Myocyte (in vitro differentiated cells): ENCODE measurements around the gene MAP3K6. TPM values are rescaled to one million over a fixed set of nuclear protein-coding genes. Genes with fewer than 3 reads are reported as not detected.

Experiments
- DNase-seq: peaks from one replicate; pipeline ENCODE4 v3.0.0-alpha.2; 2012; ENCODE audit warnings: low read depth
- total RNA-seq: library from RNA; depleted of rRNA; stranded (reverse); fragments of >200 nt; gene quantifications from 2 replicates; pipeline ENCODE4 v1.2.3, GENCODE V29; 2014

MAP3K6 gene
- total RNA-seq, 1 donor from 2014 or later: 29.3 TPM

GRCh38 chr1:27341525-27342252, 25.1 kb downstream of the MAP3K6 start, which contains the start of gene SYTL1:
Gene SYTL1, plus strand, starts transcription at chr1:27342022. Its CDS starts 3,313 bp downstream, at chr1:27345335.
- peak; percentile 48 for DNase-seq

- no peak for DNase-seq
Measured at GRCh38 chr1:27339213-27339612, 27.5 kb downstream of the MAP3K6 start.

DNA sequence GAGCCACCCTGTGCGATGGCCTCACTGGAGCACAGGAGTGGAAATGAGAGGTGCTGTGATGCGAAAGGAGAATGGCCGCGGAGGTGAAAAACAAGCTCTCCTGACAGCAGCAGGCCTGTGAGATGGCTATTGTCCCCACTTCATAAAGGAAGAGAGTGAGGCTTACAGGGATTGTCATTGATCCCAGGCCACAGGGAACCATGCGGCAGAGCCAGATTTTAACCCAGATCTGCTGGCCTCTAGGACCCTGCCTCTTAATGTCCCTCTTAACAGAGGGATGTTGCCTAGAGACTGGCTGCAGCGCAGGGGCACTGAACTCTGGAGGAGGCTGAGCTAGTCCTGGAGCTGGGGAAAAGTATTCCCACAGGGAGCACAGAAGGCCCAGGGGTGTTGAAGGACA, 28.0 kb downstream of the MAP3K6 start:
- no peak for DNase-seq

- DNase-seq: no peak
Measured at GRCh38 chr1:27336756-27337155, 30.0 kb downstream of the MAP3K6 start.

GRCh38 chr1:27335506-27336422, 31.0 kb downstream of the MAP3K6 start:
- DNase-seq: no peak

- DNase-seq: no peak
Measured at GRCh38 chr1:27333717-27334279, 33.0 kb downstream of the MAP3K6 start.

GRCh38 chr1:27332536-27333281, 34.1 kb downstream of the MAP3K6 start:
- peak; percentile 53 for DNase-seq

DNA sequence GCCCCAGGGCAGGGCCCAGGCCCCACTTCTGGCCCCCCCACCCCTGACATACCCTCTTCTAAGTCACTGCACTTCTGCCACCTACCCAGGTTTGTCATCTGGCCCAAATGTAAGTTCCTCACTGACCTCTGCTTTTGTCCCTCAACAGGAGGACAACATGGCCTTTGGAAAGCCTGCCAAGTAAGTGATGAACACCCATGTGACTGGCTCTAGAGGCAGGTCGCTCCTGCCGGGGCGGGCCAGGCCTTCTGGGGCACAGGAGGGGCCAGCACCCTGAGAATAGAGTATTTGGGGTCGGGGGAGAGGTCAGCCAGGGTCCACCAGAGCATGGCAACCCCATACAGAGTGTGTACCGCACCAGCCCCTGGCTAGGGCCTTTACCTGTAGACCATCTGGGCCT, 34.8 kb downstream of the MAP3K6 start:
- no peak for DNase-seq

DNA sequence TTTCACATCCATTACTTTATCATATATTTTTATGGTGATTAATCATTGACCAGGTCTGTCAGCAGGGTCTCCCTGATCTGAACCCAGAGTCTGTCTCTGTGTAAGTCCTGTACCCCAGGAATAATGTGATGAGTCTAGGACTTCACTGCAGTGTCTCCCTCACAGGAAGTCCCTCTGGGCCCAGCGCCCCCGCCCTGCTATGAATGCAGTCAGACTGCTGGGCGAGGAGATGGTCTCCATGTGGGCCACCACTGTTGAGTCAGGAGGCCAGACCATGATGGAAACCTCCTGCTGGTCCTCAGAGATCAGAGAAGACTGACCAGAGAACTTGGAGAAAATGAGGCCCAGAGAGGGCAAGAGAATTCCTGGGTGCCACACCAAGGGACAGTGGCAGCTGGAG, 35.3 kb downstream of the MAP3K6 start:
- no peak for DNase-seq

DNA sequence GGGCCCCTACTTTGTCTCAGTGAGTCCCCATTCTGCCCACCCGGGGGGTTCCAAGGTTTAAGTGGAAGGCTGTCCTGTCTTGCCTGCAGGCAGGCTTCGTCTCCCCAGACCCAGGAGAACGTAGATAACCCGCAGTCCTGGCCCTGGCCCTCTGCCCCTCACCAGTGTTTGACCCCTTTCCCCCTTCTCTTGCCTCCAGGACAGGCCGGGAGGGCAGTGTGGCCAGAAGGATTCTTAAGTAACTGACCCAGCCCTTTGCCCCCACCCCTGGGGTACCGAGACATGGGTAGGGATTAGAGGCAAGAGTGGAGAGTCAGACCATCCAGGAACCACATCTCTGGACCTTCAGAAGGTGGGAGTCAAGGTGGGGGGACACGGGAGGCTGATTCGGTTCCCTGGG, 36.0 kb downstream of the MAP3K6 start:
- no peak for DNase-seq

DNA sequence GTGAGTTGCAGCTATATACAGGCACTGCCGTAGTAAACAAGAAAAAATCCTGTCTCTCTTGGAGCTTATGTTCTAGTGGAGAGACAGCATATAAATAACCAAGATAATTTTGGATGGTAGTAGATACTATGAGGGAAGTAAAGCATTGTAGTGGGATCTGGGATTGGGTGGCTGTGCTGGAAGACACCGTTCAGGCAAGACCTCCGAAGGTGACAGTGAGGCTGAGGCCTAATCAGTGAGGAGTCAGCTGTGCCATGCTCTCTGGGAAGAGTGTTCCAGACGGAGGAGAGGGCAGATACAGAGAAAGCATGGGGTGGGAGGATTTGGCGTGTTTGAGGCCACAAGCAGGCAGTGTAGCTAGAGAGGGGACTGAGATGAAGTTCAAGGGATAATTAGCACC, 38.8 kb downstream of the MAP3K6 start:
- no peak for DNase-seq

DNA sequence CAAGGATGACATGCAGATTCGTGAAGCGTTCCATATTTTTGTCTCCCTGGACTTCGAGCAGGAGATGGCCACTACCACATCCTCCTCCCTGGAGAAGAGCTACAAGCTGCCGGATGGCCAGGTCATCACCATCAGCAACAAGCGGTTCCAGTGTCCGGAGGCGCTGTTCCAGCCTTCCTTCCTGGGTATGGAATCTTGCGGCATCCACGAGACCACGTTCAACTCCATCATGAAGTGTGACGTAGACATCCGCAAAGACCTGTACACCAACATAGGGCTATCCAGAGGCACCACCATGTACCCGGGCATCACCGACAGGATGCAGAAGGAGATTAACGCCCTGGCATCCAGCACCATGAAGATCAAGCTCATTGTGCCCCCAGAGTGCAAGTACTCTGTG, 41.5 kb downstream of the MAP3K6 start:
- DNase-seq: no peak

GRCh38 chr1:27322569-27323240, 44.1 kb downstream of the MAP3K6 start:
- DNase-seq: no peak

DNA sequence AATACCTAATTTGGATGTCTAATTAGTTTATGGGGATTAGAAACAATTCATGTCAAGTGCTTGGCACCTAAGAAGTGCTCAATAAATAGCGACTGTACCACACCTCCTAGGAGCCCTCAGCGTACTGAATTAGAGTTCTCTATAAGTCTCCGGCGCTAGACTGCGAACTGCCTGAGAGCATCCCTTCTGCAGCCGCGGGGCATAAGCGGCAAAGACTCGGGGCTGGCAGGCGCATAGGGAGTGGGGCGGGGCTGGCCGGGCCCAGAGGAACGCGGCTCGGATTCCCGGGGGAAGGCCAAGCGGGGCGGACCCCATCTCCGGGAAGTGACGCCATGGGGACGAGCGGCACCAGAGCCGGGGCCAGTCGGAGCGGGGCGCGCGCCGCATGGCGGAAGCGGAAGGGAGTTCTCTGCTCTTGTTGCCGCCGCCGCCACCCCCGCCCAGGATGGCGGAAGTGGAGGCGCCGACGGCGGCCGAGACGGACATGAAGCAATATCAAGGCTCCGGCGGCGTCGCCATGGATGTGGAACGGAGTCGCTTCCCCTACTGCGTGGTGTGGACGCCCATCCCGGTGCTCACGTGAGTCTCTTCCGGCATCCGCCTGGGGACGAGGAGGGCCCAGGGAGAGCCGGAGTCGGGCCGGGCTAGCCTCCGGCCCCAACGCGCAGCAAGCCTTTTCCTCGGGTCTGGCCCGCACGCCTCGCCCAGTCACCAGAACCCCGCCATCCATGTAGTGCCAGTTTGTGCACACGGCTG, 44.8 kb downstream of the MAP3K6 start, which contains the start of gene TMEM222:
Gene TMEM222, plus strand, starts transcription at position 351 of the 756 bp plus-strand sequence. Its CDS starts 35 bp downstream, at position 386.
- peak; percentile 97 for DNase-seq

DNA sequence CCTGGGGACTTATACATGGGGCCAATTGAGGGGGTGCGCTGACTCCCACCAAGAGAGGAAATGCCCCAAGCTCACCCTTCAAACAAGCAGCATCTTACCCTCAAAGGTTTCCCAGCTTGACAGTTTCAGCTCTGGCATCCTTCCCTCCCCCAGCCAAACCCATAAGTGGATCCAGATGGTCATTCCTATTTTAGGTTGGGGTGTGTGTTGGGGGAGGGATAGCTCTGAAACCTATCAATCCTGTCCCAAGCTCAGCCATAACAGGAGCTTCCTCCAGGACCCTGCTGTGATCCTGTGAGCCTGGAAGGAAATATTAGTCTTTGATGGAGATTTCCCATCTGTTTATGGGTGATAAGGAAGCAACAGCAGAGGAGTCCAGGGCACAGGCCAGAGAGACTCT, 48.2 kb downstream of the MAP3K6 start:
- peak; percentile 77 for DNase-seq

- no peak for DNase-seq
Measured at GRCh38 chr1:27318136-27318535, 48.6 kb downstream of the MAP3K6 start.

GRCh38 chr1:27316860-27317259, 49.9 kb downstream of the MAP3K6 start:
- no peak for DNase-seq

- no peak for DNase-seq
Measured at GRCh38 chr1:27314737-27315136, 52.0 kb downstream of the MAP3K6 start.

DNA sequence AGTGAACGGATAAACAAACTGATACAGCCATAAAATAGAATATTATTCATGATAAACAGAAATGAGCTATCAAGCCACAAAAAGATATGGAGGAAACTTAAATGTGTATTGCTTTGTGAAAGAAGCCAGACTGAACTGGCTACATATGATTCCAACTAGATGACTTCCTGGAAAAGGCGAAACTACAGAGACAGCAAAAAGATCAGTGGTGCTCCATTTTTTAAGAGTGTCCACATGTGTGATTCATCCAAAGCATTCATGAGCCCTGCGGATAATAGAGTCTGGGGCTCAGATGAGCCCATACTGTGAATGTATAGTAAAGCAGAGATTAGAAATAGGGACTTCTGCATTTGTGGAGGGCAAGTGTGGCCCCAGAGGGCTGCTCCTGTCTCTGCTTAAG, 52.6 kb downstream of the MAP3K6 start:
- no peak for DNase-seq
